ENCODE measurements around the gene ESYT1.
A peak's percentile ranks its signal among the peaks of the same experiment; 100 is the strongest.

The ESYT1 gene, protein sequence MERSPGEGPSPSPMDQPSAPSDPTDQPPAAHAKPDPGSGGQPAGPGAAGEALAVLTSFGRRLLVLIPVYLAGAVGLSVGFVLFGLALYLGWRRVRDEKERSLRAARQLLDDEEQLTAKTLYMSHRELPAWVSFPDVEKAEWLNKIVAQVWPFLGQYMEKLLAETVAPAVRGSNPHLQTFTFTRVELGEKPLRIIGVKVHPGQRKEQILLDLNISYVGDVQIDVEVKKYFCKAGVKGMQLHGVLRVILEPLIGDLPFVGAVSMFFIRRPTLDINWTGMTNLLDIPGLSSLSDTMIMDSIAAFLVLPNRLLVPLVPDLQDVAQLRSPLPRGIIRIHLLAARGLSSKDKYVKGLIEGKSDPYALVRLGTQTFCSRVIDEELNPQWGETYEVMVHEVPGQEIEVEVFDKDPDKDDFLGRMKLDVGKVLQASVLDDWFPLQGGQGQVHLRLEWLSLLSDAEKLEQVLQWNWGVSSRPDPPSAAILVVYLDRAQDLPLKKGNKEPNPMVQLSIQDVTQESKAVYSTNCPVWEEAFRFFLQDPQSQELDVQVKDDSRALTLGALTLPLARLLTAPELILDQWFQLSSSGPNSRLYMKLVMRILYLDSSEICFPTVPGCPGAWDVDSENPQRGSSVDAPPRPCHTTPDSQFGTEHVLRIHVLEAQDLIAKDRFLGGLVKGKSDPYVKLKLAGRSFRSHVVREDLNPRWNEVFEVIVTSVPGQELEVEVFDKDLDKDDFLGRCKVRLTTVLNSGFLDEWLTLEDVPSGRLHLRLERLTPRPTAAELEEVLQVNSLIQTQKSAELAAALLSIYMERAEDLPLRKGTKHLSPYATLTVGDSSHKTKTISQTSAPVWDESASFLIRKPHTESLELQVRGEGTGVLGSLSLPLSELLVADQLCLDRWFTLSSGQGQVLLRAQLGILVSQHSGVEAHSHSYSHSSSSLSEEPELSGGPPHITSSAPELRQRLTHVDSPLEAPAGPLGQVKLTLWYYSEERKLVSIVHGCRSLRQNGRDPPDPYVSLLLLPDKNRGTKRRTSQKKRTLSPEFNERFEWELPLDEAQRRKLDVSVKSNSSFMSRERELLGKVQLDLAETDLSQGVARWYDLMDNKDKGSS

DNA sequence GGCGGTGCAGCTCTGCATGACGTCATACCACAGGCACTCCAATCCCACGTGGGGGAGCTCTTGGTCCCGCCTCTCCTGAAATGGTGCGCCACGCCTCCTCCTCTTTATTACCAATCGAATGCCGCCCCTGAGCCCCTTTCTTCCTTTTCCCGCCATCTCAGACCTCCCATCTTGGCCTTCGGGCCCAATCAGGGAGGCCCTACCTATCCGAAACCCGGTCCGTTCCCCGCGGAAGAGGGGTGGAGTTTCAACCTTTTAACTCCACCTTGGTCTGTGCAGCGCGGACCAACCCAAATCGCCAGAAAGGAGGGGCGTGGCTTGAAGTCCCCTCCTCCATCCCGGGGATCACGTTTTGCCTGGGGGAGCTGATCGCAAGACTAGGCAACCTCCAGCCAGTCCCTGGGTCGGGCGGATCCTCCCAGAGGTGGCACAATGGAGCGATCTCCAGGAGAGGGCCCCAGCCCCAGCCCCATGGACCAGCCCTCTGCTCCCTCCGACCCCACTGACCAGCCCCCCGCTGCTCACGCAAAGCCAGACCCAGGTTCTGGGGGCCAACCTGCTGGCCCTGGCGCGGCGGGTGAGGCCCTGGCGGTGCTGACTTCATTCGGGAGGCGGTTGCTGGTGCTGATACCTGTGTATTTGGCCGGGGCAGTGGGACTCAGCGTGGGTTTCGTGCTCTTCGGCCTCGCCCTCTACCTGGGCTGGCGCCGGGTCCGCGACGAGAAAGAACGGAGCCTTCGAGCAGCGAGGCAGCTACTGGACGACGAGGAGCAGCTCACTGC is at the start of gene ESYT1:
Gene ESYT1 (plus strand): TSS at position 380 of the 782 bp plus-strand sequence. CDS start 53 bp downstream, at position 433.
- peak; percentile 95 to 97 for ATAC-seq

DNA sequence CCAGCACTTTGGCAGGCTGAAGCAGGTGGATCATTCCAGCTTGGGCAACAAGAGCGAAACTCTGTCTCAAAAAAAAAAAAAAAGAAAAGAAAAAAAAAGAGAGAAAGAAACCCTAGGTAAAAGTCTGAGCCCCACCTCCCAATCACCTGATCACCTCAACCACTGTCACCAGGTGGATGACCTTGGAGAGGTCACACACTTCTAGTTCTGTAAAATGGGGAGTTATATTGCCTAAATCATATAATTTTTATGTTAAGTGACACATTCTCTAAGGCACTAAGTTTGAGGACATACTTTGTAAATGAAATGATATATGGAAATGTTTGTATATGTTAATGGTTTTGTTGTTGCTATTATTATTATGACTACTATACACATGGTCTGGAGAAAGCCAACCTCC is 49.6 kb upstream of the ESYT1 start:
- ATAC-seq = no peak

DNA sequence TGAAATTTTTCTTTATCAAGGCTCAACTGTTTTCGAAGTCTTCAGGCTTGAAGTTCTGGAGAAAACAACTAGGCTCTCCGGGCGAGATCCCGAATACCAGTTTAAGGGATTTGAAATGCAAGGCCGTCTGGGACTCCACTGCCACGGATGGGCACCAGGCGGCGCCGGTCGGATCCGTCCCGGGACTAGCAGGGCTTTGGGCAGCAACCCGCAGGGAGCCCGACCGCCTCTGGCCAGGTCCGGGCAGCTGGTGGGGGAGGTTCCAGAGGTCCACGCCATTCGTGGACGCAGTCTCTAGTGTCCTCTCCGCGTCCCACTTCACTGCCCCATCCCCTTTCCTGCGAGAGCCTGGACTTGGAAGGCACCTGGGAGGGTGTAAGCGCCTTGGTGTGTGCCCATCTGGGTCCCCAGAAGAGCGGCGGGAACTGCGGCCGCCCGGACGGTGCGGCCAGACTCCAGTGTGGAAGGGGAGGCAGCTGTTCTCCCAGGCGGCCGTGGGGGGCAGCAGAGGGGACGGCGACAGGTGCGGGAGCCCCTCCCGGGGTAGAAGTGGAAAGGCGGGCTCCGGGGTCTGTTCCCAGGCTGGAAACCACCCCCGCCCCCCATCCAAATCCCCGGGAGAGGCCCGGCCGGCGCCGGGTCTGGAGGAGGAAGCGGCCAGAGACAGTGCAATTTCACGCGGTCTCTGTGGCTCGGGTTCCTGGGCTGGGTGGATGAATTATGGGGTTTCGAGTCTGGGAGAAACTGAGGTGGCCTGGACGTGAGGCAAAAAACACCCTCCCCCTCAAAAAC is 48.9 kb upstream of the ESYT1 start:
- ATAC-seq = peak; percentile 60 to 63

DNA sequence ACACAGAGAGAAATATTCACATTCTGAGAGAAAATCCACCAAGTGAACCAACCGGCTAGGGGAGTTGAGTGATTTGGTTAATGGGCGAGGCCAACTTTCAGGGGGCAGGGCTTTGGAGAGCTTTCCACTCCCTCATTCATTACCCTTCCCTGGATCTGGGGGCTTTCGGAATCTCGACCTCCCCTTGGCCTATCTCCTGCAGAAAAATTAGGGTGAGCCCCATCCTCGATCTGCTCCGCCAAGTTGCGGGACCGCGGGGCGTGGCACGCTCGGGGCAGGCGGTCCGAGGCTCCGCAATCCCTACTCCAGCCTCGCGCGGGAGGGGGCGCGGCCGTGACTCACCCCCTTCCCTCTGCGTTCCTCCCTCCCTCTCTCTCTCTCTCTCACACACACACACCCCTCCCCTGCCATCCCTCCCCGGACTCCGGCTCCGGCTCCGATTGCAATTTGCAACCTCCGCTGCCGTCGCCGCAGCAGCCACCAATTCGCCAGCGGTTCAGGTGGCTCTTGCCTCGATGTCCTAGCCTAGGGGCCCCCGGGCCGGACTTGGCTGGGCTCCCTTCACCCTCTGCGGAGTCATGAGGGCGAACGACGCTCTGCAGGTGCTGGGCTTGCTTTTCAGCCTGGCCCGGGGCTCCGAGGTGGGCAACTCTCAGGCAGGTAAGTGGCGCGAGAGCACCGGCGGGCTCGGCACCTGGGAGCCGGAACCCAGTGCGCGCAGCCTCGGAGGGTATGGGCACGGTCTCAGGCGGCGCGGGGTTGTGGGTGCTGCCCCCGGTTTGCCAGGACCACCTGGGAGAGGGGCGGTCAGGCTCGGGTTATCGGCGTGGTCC is 48.1 kb upstream of the ESYT1 start, which contains the start of gene ERBB3:
Gene ERBB3 (plus strand): TSS at position 443 of the 833 bp plus-strand sequence. CDS start 136 bp downstream, at position 579.
- ATAC-seq = peak; percentile 77 to 86

DNA sequence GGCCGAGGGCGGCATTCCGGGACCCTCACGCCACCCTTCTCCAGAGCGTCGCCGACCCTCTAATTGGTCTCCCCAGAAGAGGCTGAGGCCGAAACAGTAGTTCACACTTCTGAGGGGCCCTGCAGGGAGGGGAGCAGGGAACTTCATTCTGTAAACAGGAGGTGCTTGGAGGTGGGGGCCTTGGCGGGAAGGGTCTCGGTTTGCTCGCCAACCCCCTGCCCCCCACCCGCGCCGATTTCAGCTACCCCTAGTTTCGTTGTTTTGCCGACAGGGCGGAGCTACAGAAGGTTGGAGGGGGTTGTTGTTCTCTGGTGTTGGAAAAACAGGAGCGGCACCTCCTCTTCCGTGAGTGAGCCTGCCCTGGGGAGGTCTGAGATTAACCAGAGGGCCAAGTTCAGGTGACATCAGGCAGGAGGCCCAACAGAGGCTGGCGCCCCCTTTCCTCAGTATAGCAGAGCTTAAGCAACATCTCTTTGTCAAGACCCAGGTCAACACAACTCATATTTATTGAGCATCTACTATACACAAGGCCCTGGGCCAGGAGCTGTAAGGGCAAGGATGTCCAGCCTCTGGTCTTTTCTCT is 47.4 kb upstream of the ESYT1 start:
- no peak for ATAC-seq

DNA sequence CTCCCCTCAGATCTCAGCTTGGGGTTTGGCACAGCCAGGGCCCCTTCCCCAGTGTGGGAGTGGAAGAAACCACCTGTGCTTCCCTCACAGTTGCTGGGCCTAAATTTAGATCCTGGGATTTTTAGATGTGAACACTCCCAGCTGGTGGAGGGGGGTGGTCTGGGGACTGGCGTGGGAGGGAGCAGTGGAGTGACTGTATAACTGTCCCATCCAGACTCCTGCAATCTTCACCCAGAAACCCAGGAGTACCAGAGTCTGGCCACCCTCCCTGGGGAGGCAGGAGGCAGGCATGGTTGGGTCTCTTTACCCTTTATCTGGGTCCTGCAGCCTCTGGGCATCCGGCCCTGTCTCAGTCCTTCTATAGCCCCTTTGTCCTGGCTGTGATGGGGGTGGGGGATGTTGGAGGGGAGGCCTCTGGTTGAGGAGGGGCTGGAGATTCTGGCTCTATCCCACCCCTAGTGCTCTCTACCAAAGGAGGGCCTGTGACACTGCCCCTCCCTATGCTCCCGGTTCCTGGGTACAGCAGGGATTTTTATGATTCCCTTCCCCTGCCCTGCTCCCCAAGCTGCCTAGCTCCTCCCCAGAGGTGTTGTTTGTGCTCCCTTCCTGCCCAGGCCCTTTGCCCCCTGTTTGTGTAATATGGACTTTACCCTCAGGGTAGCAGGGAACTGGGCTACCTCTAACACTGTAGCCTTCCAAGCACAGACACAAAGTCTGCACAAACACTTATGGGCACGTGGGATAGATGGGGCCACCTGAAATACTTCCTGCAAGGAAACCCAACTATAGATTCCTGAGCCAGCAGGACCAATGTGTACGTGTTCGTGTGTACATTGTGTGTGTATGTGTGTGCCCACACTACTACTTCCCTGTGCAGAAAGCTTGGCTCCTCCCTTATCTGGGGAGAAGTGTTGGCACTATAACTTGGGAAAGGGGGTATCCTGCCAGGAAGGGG is 46.4 kb upstream of the ESYT1 start:
- no peak for ATAC-seq

DNA sequence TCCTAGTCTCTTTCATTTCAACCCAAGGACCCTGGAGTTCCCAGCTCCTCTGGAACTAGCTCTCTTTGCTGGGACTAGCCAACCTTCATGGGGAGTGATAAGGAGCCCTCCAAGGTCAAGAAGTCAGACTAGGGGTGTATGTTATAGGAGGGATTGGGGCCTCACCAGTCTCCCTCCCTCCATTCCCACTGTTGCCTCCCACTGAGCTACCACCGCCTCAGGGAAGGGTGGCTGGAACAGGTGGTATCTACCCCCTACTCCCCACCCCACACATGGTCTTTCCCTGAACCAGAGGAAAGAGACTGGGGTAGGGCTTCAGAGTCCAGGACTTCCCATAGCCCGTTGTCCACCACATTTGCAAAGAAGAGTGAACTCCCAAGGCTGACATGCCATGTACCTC is 45.7 kb upstream of the ESYT1 start:
- ATAC-seq = no peak

DNA sequence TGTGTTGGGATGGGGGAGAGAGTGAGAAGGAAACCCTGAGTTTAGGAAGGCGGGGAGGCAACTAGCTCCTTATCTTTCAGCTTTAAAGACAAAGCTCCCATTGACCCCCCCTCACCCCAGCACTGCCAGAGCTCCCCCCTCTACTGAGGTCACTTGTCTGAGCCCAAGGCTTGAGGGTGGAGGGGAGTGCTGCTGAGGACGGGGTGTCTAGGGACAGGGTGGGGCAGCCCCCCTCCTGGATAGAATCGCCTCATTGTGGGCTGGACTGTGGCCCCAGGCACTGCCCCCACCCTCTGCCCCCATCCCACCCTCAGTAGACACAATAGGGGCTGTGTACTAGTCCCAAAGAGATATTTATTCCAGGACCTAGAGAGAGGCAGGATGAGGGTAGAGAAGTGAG is 45.1 kb upstream of the ESYT1 start:
- no peak for ATAC-seq

DNA sequence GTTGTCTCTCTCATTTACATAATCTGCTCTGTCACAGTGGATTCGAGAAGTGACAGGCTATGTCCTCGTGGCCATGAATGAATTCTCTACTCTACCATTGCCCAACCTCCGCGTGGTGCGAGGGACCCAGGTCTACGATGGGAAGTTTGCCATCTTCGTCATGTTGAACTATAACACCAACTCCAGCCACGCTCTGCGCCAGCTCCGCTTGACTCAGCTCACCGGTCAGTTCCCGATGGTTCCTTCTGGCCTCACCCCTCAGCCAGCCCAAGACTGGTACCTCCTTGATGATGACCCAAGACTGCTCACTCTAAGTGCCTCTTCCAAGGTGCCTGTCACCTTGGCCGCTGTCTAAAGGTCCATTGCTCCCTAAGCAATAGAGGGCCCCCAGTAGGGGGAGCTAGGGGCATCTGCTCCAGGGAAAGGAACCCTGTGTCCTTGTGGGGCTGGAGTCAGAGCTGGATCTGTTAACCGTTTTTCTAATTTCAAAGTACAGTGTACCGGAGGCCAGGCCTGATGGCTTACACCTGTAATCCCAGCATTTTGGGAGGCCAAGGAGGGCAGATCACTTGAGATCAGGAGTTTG is 43.0 kb upstream of the ESYT1 start:
- ATAC-seq = peak in 1 of 2 donors; percentile 49

DNA sequence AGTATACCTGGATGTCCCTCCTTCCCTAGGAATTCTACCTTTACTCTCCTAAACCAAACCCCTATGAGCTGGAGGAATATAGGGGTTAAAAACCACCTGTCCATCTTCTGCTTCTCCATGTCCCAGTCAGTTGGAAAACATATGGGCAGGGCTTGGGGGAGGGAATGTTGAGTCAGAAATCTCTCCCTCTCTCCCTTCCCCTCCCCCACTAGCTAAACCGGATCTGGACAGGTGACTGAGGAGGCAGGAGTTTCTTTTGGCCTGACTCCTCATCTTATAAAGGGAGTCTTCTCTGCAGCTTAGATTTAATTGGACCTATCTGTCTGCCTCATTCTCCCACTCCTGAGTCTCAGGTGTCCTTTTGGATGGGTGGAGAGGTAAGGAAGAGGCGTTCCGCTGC is 42.0 kb upstream of the ESYT1 start:
- no peak for ATAC-seq

DNA sequence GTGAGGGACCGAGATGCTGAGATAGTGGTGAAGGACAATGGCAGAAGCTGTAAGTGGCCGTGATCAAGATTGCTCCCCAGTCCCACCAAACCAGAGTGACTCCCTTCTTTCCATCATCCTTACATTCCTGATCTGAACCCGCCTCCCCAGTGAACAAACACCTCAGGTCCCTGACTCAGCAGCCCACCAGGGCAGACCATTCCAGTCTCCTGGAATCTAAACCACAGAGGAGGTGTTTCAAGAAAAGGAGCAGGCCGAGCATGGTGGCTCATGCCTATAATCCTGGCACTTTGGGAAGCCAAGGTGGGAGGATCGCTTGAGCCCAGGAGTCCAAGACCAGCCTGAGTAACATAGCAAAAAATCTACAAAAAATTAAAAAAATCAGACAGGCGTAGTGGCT is 41.5 kb upstream of the ESYT1 start:
- no peak for ATAC-seq

DNA sequence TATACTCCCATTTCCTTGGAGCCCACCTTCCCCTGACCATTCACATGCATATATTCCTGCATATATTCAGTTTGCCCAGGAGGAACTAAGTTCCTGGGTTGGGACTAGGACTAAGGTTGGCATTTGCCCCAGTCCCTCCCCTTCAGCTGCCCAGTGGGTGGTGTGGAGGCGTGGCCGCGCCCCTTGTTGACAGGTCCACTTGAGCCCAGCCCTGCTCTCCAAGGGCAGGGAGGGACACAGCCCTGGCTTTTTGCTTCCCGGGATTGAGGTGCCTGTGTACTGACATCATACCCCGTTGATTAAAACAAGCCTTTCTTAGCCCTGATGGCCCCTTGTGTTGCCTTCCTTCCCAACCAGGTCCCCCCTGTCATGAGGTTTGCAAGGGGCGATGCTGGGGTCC is 40.8 kb upstream of the ESYT1 start:
- no peak for ATAC-seq

DNA sequence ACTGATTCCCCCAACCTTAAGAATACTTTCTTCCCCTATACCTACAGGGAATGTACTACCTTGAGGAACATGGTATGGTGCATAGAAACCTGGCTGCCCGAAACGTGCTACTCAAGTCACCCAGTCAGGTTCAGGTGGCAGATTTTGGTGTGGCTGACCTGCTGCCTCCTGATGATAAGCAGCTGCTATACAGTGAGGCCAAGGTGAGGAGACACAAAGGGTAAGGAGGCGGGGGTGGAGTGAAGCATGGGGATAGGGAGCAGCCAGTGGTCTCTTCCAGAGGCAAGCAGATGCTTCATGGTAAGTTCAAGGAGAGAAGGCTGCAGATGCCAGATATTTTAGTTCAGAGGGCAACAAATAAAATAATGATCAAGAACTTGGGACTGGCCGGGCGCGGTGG is 30.3 kb upstream of the ESYT1 start:
- ATAC-seq = no peak

DNA sequence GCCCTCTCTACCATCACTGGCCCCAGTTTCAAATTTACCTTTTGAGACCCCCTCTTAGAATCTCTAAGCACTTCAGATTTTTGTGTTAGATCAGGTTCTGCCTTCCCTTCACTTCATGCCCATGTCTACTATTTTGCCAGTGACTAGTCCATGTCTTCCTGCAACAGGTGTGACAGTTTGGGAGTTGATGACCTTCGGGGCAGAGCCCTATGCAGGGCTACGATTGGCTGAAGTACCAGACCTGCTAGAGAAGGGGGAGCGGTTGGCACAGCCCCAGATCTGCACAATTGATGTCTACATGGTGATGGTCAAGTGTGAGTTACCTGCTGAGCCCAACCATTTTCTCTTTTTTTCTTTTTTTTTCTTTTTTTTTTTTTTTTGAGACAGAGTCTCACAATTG is 29.5 kb upstream of the ESYT1 start:
- ATAC-seq = no peak

DNA sequence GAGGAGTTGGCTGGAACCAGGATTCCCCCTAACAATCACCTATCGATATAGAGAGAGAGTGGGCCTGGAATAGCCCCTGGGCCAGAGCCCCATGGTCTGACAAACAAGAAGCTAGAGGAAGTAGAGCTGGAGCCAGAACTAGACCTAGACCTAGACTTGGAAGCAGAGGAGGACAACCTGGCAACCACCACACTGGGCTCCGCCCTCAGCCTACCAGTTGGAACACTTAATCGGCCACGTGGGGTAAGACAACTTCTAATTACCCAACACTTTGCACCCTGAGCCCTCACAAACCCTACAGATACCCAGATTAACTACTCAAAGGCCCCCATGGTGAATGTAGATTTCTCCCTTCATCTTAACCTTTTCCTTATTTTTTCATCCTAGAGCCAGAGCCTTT is 28.3 kb upstream of the ESYT1 start:
- ATAC-seq = no peak

DNA sequence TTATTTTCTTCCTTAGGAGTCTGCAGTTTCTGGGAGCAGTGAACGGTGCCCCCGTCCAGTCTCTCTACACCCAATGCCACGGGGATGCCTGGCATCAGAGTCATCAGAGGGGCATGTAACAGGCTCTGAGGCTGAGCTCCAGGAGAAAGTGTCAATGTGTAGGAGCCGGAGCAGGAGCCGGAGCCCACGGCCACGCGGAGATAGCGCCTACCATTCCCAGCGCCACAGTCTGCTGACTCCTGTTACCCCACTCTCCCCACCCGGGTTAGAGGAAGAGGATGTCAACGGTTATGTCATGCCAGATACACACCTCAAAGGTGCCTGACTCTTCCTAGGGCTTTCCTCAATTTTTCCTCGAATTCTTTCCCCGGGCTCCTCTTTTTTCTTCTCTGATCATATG is 27.0 kb upstream of the ESYT1 start:
- no peak for ATAC-seq

DNA sequence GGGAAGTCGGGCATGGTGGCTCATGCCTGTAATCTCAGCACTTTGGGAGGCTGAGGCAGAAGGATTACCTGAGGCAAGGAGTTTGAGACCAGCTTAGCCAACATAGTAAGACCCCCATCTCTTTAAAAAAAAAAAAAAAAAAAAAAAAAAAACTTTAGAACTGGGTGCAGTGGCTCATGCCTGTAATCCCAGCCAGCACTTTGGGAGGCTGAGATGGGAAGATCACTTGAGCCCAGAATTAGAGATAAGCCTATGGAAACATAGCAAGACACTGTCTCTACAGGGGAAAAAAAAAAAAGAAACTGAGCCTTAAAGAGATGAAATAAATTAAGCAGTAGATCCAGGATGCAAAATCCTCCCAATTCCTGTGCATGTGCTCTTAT is 25.4 kb upstream of the ESYT1 start:
- ATAC-seq = no peak

DNA sequence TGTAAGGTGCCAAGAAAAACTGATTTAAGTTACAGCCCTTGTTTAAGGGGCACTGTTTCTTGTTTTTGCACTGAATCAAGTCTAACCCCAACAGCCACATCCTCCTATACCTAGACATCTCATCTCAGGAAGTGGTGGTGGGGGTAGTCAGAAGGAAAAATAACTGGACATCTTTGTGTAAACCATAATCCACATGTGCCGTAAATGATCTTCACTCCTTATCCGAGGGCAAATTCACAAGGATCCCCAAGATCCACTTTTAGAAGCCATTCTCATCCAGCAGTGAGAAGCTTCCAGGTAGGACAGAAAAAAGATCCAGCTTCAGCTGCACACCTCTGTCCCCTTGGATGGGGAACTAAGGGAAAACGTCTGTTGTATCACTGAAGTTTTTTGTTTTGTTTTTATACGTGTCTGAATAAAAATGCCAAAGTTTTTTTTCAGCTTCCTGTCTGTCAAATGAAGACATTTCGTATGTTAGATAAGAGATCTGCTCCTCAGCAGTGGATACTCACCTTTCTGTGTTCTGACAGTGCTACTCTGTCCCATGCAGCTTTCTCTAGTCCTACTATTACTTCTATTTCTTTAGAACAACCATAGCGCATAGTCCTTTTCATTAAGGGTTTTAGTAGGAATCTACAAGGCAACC is 24.9 kb upstream of the ESYT1 start:
- ATAC-seq = no peak
